ENCODE data around the gene OTUD7B. TPM values are rescaled to one million over a fixed set of nuclear protein-coding genes. Genes with fewer than 3 reads are reported as not detected.

Gene OTUD7B
- total RNA-seq, 1 donor from 2014 or later: 4.4 TPM

Other genes with a start within 250 kb of the OTUD7B start
- 2.7 TPM for gene FCGR1A, start 228.0 kb downstream of the OTUD7B start, total RNA-seq
- gene BOLA1, start 111.2 kb downstream of the OTUD7B start, total RNA-seq: 8.6 TPM
- gene SV2A, start 92.9 kb downstream of the OTUD7B start, total RNA-seq: 72.0 TPM
- 16.7 TPM for gene SF3B4, start 82.9 kb downstream of the OTUD7B start, total RNA-seq
- gene MTMR11, start 73.8 kb downstream of the OTUD7B start, total RNA-seq: 1.2 TPM
- gene VPS45, start 57.0 kb upstream of the OTUD7B start, total RNA-seq: 60.7 TPM
- gene PLEKHO1, start 139.2 kb upstream of the OTUD7B start, total RNA-seq: 45.2 TPM
- 17.0 TPM for gene ANP32E, start 225.4 kb upstream of the OTUD7B start, total RNA-seq
- 1.7 TPM for gene CA14, start 247.0 kb upstream of the OTUD7B start, total RNA-seq